ENCODE results near the gene ATG4A.

Gene ATG4A

GRCh38 chrX:108168961-108169740 lies 77.6 kb downstream of the ATG4A start:
- Histone ChIP-seq H3K27ac (no peak overlapping the region), H3K9me3 (no peaks in the 10 kb centered on the region), H3K36me3 (no peaks in the 10 kb centered on the region), H3K4me1 (ENCODE audit: control insufficient read depth in 1 of 2, insufficient read depth in 1 of 2, low read depth in 1 of 2, low read length in 1 of 2) (no peaks in the 10 kb centered on the region), H3K4me3 (ENCODE audit: low read depth in 1 of 2, low read length in 1 of 2) (no peak overlapping the region), H3K27me3 (no peaks in the 10 kb centered on the region)
- TF ChIP-seq, protein P1, sequence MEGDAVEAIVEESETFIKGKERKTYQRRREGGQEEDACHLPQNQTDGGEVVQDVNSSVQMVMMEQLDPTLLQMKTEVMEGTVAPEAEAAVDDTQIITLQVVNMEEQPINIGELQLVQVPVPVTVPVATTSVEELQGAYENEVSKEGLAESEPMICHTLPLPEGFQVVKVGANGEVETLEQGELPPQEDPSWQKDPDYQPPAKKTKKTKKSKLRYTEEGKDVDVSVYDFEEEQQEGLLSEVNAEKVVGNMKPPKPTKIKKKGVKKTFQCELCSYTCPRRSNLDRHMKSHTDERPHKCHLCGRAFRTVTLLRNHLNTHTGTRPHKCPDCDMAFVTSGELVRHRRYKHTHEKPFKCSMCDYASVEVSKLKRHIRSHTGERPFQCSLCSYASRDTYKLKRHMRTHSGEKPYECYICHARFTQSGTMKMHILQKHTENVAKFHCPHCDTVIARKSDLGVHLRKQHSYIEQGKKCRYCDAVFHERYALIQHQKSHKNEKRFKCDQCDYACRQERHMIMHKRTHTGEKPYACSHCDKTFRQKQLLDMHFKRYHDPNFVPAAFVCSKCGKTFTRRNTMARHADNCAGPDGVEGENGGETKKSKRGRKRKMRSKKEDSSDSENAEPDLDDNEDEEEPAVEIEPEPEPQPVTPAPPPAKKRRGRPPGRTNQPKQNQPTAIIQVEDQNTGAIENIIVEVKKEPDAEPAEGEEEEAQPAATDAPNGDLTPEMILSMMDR (IDR thresholded peaks at IDR 0.05), result no peak

DNA sequence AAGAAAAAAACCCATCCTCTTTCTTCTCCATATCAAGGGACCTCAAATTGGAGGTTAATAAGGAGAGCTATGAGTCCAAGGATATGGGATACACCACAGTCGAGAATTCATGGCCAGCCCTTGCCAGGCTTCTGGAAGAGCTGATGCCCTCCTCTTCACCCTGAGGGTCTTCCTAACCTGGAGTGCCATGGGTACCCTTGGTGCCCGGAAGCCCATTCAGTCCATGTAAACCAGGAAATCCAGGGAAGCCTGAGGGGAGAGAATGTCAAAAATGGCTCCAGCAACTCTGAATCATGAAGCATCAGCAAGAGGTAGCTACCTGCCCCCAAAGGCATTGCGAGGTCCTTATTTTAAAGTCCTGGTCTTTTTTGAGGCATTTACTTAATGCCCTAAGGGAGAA lies 78.2 kb downstream of the ATG4A start:
- Histone ChIP-seq H3K36me3 (no peaks in the 10 kb centered on the region), H3K27ac (no peak overlapping the region), H3K27me3 (no peaks in the 10 kb centered on the region), H3K4me1 (ENCODE audit: control insufficient read depth in 1 of 2, insufficient read depth in 1 of 2, low read depth in 1 of 2, low read length in 1 of 2) (no peaks in the 10 kb centered on the region), H3K4me3 (ENCODE audit: low read depth in 1 of 2, low read length in 1 of 2) (no peak overlapping the region), H3K9me3 (no peaks in the 10 kb centered on the region)
- TF ChIP-seq, protein P1 (IDR thresholded peaks at IDR 0.05), result no peak

GRCh38 chrX:108171671-108172070 lies 80.1 kb downstream of the ATG4A start:
- H3K9me3 ChIP-seq, result no peaks in the 10 kb centered on the region
- H3K4me1 ChIP-seq (ENCODE audit: control insufficient read depth in 1 of 2, insufficient read depth in 1 of 2, low read depth in 1 of 2, low read length in 1 of 2), result no peaks in the 10 kb centered on the region
- no peaks in the 10 kb centered on the region for H3K36me3 ChIP-seq
- no peak overlapping the region for H3K4me3 ChIP-seq (ENCODE audit: low read depth in 1 of 2, low read length in 1 of 2)
- H3K27ac ChIP-seq, result no peak overlapping the region
- no peaks in the 10 kb centered on the region for H3K27me3 ChIP-seq
- TF ChIP-seq, protein P1 (IDR thresholded peaks at IDR 0.05), result no peak

GRCh38 chrX:108173874-108174273 lies 82.3 kb downstream of the ATG4A start:
- TF ChIP-seq, protein P1 (IDR thresholded peaks at IDR 0.05), result no peak
- Histone ChIP-seq H3K4me3 (ENCODE audit: low read depth in 1 of 2, low read length in 1 of 2) (no peak overlapping the region), H3K27ac (no peak overlapping the region), H3K27me3 (no peaks in the 10 kb centered on the region), H3K36me3 (no peaks in the 10 kb centered on the region), H3K4me1 (ENCODE audit: control insufficient read depth in 1 of 2, insufficient read depth in 1 of 2, low read depth in 1 of 2, low read length in 1 of 2) (no peaks in the 10 kb centered on the region), H3K9me3 (no peaks in the 10 kb centered on the region)

GRCh38 chrX:108177351-108178142 lies 86.0 kb downstream of the ATG4A start:
- Histone ChIP-seq H3K4me3 (ENCODE audit: low read depth in 1 of 2, low read length in 1 of 2) (no peak overlapping the region), H3K36me3 (no peaks in the 10 kb centered on the region), H3K27ac (no peak overlapping the region), H3K27me3 (no peaks in the 10 kb centered on the region), H3K4me1 (ENCODE audit: control insufficient read depth in 1 of 2, insufficient read depth in 1 of 2, low read depth in 1 of 2, low read length in 1 of 2) (no peaks in the 10 kb centered on the region), H3K9me3 (no peaks in the 10 kb centered on the region)
- TF ChIP-seq, protein P1 (IDR thresholded peaks at IDR 0.05), result no peak
